CD14-positive monocyte (primary cell): ENCODE data around the gene LGALS3BP. TPM values are rescaled to one million over a fixed set of nuclear protein-coding genes. Genes with fewer than 3 reads are reported as not detected.

ENCODE experiments used
- DNase-seq, 3 donors: peaks; one replicate each; pipeline ENCODE4 v3.0.0-alpha.2; 2011 to 2022
- H2AFZ ChIP-seq: 2 replicates; pipeline ENCODE4 v1.6.0; 2012; ENCODE audit warnings: mild to moderate bottlenecking, low read depth, low read length, inconsistent platforms; ENCODE audit not compliant: insufficient read depth, poor library complexity, severe bottlenecking
- H3K27ac ChIP-seq, 2 donors: 1 replicate in 1 of 2; 2 replicates in 1 of 2; pipeline ENCODE4 v1.5.1; 2012 to 2013; ENCODE audit warnings: low read length in 2 of 2, control low read depth in 1 of 2, inconsistent platforms in 1 of 2, low read depth in 1 of 2, mild to moderate bottlenecking in 1 of 2
- H3K27me3 ChIP-seq, 2 donors: one replicate each; pipeline versions ENCODE4 v1.6.0 to v1.6.1; 2011 to 2013; ENCODE audit warnings: low read length in 2 of 2; ENCODE audit not compliant: control insufficient read depth in 2 of 2, insufficient read depth in 2 of 2
- H3K36me3 ChIP-seq, 2 donors: replicated peaks in 1 of 2; 1 replicate in 1 of 2; 2 replicates in 1 of 2; pipeline versions ENCODE4 v1.5.1 to v1.6.1; 2012 to 2013; ENCODE audit warnings: low read length in 2 of 2, control low read depth in 1 of 2, inconsistent platforms in 1 of 2, mild to moderate bottlenecking in 1 of 2; ENCODE audit not compliant: insufficient read depth in 2 of 2, control insufficient read depth in 1 of 2
- H3K4me1 ChIP-seq, 2 donors: 1 replicate in 1 of 2; 2 replicates in 1 of 2; pipeline versions ENCODE4 v1.5.1 to v1.6.1; 2012 to 2013; ENCODE audit warnings: low read length in 2 of 2, control low read depth in 1 of 2, inconsistent platforms in 1 of 2, mild to moderate bottlenecking in 1 of 2, moderate library complexity in 1 of 2; ENCODE audit not compliant: insufficient read depth in 2 of 2, control insufficient read depth in 1 of 2
- H3K4me2 ChIP-seq: replicated peaks from 2 replicates; pipeline ENCODE3; 2012; ENCODE audit warnings: low read length, moderate library complexity, mild to moderate bottlenecking; ENCODE audit not compliant: poor library complexity, severe bottlenecking; ENCODE audit errors: extremely low read depth
- H3K4me3 ChIP-seq, 3 experiments: fragments of 200-600 bp in 1 of 3; sonication (generic) in 1 of 3; replicated peaks in 1 of 3; 1 replicate in 2 of 3; 2 replicates in 1 of 3; pipeline ENCODE4 v1.5.1; 2011 to 2013; ENCODE audit warnings: low read length in 3 of 3, mild to moderate bottlenecking in 3 of 3, control low read depth in 2 of 3, low read depth in 2 of 3, inconsistent platforms in 1 of 3, moderate library complexity in 1 of 3
- H3K79me2 ChIP-seq: 2 replicates; pipeline ENCODE4 v1.6.0; 2012; ENCODE audit warnings: mild to moderate bottlenecking, control low read depth, inconsistent platforms, low read length, moderate library complexity; ENCODE audit not compliant: insufficient read depth
- H3K9ac ChIP-seq: 2 replicates; pipeline ENCODE4 v1.6.0; 2017; ENCODE audit warnings: low read length, mild to moderate bottlenecking; ENCODE audit not compliant: insufficient read depth, poor library complexity, severe bottlenecking
- H3K9me3 ChIP-seq, 2 donors: replicated peaks in 1 of 2; 1 replicate in 1 of 2; 2 replicates in 1 of 2; pipeline versions ENCODE4 v1.5.1 to v1.6.1; 2012 to 2013; ENCODE audit warnings: low read length in 2 of 2, control low read depth in 1 of 2; ENCODE audit not compliant: control insufficient read depth in 1 of 2, insufficient read depth in 1 of 2
- H4K20me1 ChIP-seq: 2 replicates; pipeline ENCODE4 v1.6.0; 2012; ENCODE audit warnings: mild to moderate bottlenecking, low read length, control low read depth, moderate library complexity; ENCODE audit not compliant: insufficient read depth
- H3K27ac Mint-ChIP-seq, 7 donors: one replicate each; pipeline ENCODE4 v1.8.0; 2020; ENCODE audit warnings: mild to moderate bottlenecking in 7 of 7, mixed read lengths in 7 of 7, moderate library complexity in 6 of 7, inconsistent platforms in 2 of 7
- H3K27me3 Mint-ChIP-seq, 3 donors: one replicate each; pipeline ENCODE4 v1.8.0; 2021 to 2022; ENCODE audit warnings: low read depth in 3 of 3, mild to moderate bottlenecking in 3 of 3, mixed read lengths in 3 of 3, moderate library complexity in 3 of 3, inconsistent platforms in 1 of 3
- H3K36me3 Mint-ChIP-seq, 2 donors: one replicate each; pipeline ENCODE4 v1.8.0; 2020; ENCODE audit warnings: mixed read lengths in 2 of 2, inconsistent platforms in 1 of 2, mild to moderate bottlenecking in 1 of 2
- H3K4me1 Mint-ChIP-seq: one replicate; pipeline ENCODE4 v1.8.0; 2020; ENCODE audit warnings: mild to moderate bottlenecking, mixed read lengths
- H3K4me3 Mint-ChIP-seq, 2 donors: one replicate each; pipeline ENCODE4 v1.8.0; 2020; ENCODE audit warnings: mild to moderate bottlenecking in 2 of 2, mixed read lengths in 2 of 2, moderate library complexity in 1 of 2
- H3K9me3 Mint-ChIP-seq, 7 donors: one replicate each; pipeline ENCODE4 v1.8.0; 2020 to 2022; ENCODE audit warnings: mixed read lengths in 7 of 7, mild to moderate bottlenecking in 6 of 7, moderate library complexity in 6 of 7, inconsistent platforms in 2 of 7
- CTCF ChIP-seq: fragments of 200-600 bp; IDR thresholded peaks from one replicate; pipeline ENCODE4 v1.8.0; 2022; ENCODE audit warnings: antibody characterized with exemption, mild to moderate bottlenecking
- WGBS: methylation state at CpG from one replicate; pipeline ENCODE4 v1.1.5; 2013; ENCODE audit warnings: missing lambda C conversion rate; ENCODE audit not compliant: insufficient coverage; 5-methylcytosine and 5-hydroxymethylcytosine counted together
- intact Hi-C, 2 donors: fragments of 100-400 bp; cut with micrococcal nuclease; formaldehyde crosslinking; loops; one replicate each; pipeline versions ENCODE4 v1.15.0 to v1.15.1; 2023
- polyA plus RNA-seq, 3 donors: library from polyadenylated mRNA; depleted of rRNA in 1 of 3; unstranded in 2 of 3; stranded (reverse) in 1 of 3; fragments of 300-500 nt in 2 of 3; fragments of >200 nt in 1 of 3; fragmentation: Illumina TruSeq in 2 of 3; gene quantifications; 1 replicate in 2 of 3; 2 replicates in 1 of 3; pipeline ENCODE4 v1.2.3, GENCODE V29; 2012 to 2021

Gene LGALS3BP
- polyA plus RNA-seq, 3 donors, result 11.4 to 12.0 (median 11.7) TPM

GRCh38 chr17:79026376-79027273 lies 46.9 kb upstream of the LGALS3BP start:
- H3K36me3 ChIP-seq, result no peaks in the 10 kb centered on the region
- H3K9ac ChIP-seq, result no peak overlapping the region
- Mint-ChIP-seq H3K9me3 (peaks cover 0 to 18% (median 5%) of the 10 kb centered on the region in 7 donors), H3K36me3 (peaks cover 3 to 4% of the 10 kb centered on the region in 2 donors), H3K4me1 (peaks cover 13% of the 10 kb centered on the region), H3K27ac (no peak overlapping the region), H3K4me3 (peak overlapping the region in 1 of 2 donors; percentile 55), H3K27me3 (peaks cover 80 to 99% (median 89%) of the 10 kb centered on the region in 3 donors)
- DNase-seq, result no peak
- H3K4me2 ChIP-seq, result no peak overlapping the region
- peaks cover 11% of the 10 kb centered on the region in 2 donors for H3K4me1 ChIP-seq
- H3K9me3 ChIP-seq, result peaks cover 0 to 2% of the 10 kb centered on the region in 2 donors
- H3K4me3 ChIP-seq, result no peak overlapping the region
- no peak overlapping the region for H3K27ac ChIP-seq
- no peaks in the 10 kb centered on the region for H4K20me1 ChIP-seq
- no peak for TF ChIP-seq CTCF
- intact Hi-C loops, result no loop called here
- H2AFZ ChIP-seq, result no peak overlapping the region
- WGBS, result 87% methylated on average over 14 of the region's 16 CpGs
- no peaks in the 10 kb centered on the region for H3K79me2 ChIP-seq
- peaks cover 25 to 73% of the 10 kb centered on the region in 2 donors for H3K27me3 ChIP-seq

- intact Hi-C loops, result no loop called here
- Histone ChIP-seq H3K9ac (no peak overlapping the region), H3K36me3 (no peaks in the 10 kb centered on the region), H3K4me2 (no peak overlapping the region), H3K79me2 (no peaks in the 10 kb centered on the region), H3K4me3 (no peak overlapping the region), H2AFZ (no peak overlapping the region), H4K20me1 (no peaks in the 10 kb centered on the region), H3K27me3 (peaks cover 34 to 87% of the 10 kb centered on the region in 2 donors), H3K4me1 (peaks cover 11% of the 10 kb centered on the region in 2 donors), H3K9me3 (peaks cover 0 to 2% of the 10 kb centered on the region in 2 donors), H3K27ac (no peak overlapping the region)
- no peak for TF ChIP-seq CTCF
- 80% methylated on average over 17 of the region's 31 CpGs for WGBS
- peaks cover 85 to 99% (median 91%) of the 10 kb centered on the region in 3 donors for H3K27me3 Mint-ChIP-seq
- peaks cover 0 to 18% (median 5%) of the 10 kb centered on the region in 7 donors for H3K9me3 Mint-ChIP-seq
- H3K4me3 Mint-ChIP-seq, result peak overlapping the region; percentile 34 to 94
- H3K27ac Mint-ChIP-seq, result peak overlapping the region in 1 of 7 donors; percentile 69
- H3K4me1 Mint-ChIP-seq, result peaks cover 13% of the 10 kb centered on the region
- DNase-seq, result no peak
- peaks cover 3 to 4% of the 10 kb centered on the region in 2 donors for H3K36me3 Mint-ChIP-seq
These were observed 45.4 kb upstream of the LGALS3BP start for GRCh38 chr17:79024901-79025737.
